Astrocyte (in vitro differentiated cells and primary cell): ENCODE data around the gene PTK6. TPM values are rescaled to one million over a fixed set of nuclear protein-coding genes. Genes with fewer than 3 reads are reported as not detected.

Experiments
- DNase-seq: peaks from one replicate; pipeline ENCODE4 v3.0.0-alpha.2; 2010; ENCODE audit warnings: low read depth
- FAIRE-seq: peaks from 2 replicates; lab custom pipeline; 2011; peaks lifted over from hg19 to GRCh38; lab: Jason Lieb, UNC
- H2AFZ ChIP-seq: 2 replicates; pipeline ENCODE4 v1.6.0; 2012; ENCODE audit warnings: low read depth, low read length, inconsistent platforms
- H3K27ac ChIP-seq: 2 replicates; pipeline ENCODE4 v1.5.1; 2011; ENCODE audit warnings: low read depth, low read length, inconsistent platforms
- H3K27me3 ChIP-seq: 2 replicates; pipeline ENCODE4 v1.6.0; 2011; ENCODE audit warnings: low read length, inconsistent platforms; ENCODE audit not compliant: insufficient read depth
- H3K36me3 ChIP-seq: 2 replicates; pipeline ENCODE4 v1.5.1; 2011; ENCODE audit warnings: low read length, inconsistent platforms; ENCODE audit not compliant: insufficient read depth
- H3K4me1 ChIP-seq: 2 replicates; pipeline ENCODE4 v1.5.1; 2011; ENCODE audit warnings: low read length, inconsistent platforms; ENCODE audit not compliant: insufficient read depth
- H3K4me2 ChIP-seq: 2 replicates; pipeline ENCODE4 v1.6.0; 2012; ENCODE audit warnings: low read length, inconsistent platforms
- H3K4me3 ChIP-seq: 2 replicates; pipeline ENCODE4 v1.5.1; 2011; ENCODE audit warnings: low read depth, mild to moderate bottlenecking, low read length, inconsistent platforms; ENCODE audit not compliant: insufficient read depth
- H3K79me2 ChIP-seq: 2 replicates; pipeline ENCODE4 v1.6.0; 2012; ENCODE audit warnings: mild to moderate bottlenecking, low read length, inconsistent platforms; ENCODE audit not compliant: insufficient read depth
- H3K9ac ChIP-seq: 2 replicates; pipeline ENCODE4 v1.6.0; 2012; ENCODE audit warnings: mild to moderate bottlenecking, low read length, inconsistent platforms
- H3K9me3 ChIP-seq: 2 replicates; pipeline ENCODE4 v1.5.1; 2012; ENCODE audit warnings: low read depth, mild to moderate bottlenecking, low read length, inconsistent platforms; ENCODE audit not compliant: insufficient read depth
- H4K20me1 ChIP-seq: 2 replicates; pipeline ENCODE4 v1.6.0; 2012; ENCODE audit warnings: low read length, inconsistent platforms; ENCODE audit not compliant: insufficient read depth
- H3K27ac Mint-ChIP-seq: one replicate; pipeline ENCODE4 v1.8.0; 2021; ENCODE audit warnings: mild to moderate bottlenecking, mixed read lengths; ENCODE audit not compliant: unreplicated experiment
- H3K27me3 Mint-ChIP-seq: one replicate; pipeline ENCODE4 v1.8.0; 2021; ENCODE audit warnings: low read depth, mixed read lengths; ENCODE audit not compliant: unreplicated experiment
- H3K36me3 Mint-ChIP-seq: one replicate; pipeline ENCODE4 v1.8.0; 2021; ENCODE audit warnings: low read depth, mixed read lengths; ENCODE audit not compliant: unreplicated experiment
- H3K4me1 Mint-ChIP-seq: one replicate; pipeline ENCODE4 v1.8.0; 2021; ENCODE audit warnings: low read depth, mixed read lengths; ENCODE audit not compliant: unreplicated experiment
- H3K4me3 Mint-ChIP-seq: one replicate; pipeline ENCODE4 v1.8.0; 2021; ENCODE audit warnings: mild to moderate bottlenecking, moderate library complexity, mixed read lengths; ENCODE audit not compliant: unreplicated experiment
- H3K9me3 Mint-ChIP-seq: one replicate; pipeline ENCODE4 v1.8.0; 2021; ENCODE audit warnings: mild to moderate bottlenecking, mixed read lengths; ENCODE audit not compliant: unreplicated experiment
- EZH2 ChIP-seq: IDR thresholded peaks from 2 replicates; pipeline ENCODE4 v1.6.1; 2012; ENCODE audit warnings: mild to moderate bottlenecking, low read length, inconsistent platforms; ENCODE audit not compliant: insufficient read depth
- total RNA-seq: library from RNA; stranded (reverse); gene quantifications from 2 replicates; pipeline ENCODE4 v1.2.1, GENCODE V29; 2021
- TF ChIP-seq, protein P1 (sequence below): IDR thresholded peaks from 2 replicates; pipeline ENCODE4 v1.5.1; 2011; ENCODE audit warnings: low read depth, mild to moderate bottlenecking, inconsistent platforms, low read length, moderate library complexity; ENCODE audit not compliant: insufficient read depth

The PTK6 gene
- total RNA-seq, 1 donor from 2014 or later, result 0.18 TPM

DNA sequence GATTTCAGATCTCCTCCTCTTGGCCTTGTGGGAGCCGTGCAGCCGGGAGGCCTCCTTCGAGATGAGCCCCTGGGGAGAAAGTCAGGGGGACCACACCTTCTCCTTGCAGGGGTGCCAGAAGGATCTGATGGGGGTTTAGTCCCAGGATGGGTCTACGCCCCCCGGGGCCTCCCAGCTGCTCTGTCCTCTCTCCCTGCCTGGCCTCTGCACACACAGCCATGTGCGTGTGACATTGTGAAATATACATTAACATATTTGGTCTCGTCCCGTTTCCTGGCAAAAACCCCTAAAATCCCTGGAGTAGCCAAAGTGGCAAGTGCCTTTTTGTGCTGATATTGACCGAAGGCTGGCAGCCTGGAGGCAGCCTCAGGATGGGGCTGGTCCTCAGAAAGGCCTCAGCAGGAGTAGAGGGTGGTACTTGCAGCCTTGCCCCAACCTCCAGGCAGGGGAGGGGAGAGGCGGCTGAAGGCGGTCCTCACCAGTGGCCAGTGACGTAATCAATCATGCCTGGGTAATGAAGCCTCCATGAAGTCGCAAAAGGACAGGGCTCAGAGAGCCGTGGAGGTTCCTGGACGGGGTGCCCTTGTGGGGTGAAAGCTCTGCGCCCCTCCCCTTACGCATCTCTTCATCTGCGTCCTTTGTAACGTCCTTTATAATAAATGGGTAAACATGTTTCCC lies 42.0 kb upstream of the PTK6 start:
- no peak overlapping the region for H3K27ac Mint-ChIP-seq
- H3K9ac ChIP-seq, result no peak overlapping the region
- H3K79me2 ChIP-seq, result no peaks in the 10 kb centered on the region
- H3K9me3 ChIP-seq, result no peaks in the 10 kb centered on the region
- H3K27me3 Mint-ChIP-seq, result peaks cover 22% of the 10 kb centered on the region
- no peak overlapping the region for H3K27ac ChIP-seq
- DNase-seq, result no peak
- H3K4me1 Mint-ChIP-seq, result peaks cover 4% of the 10 kb centered on the region
- no peak overlapping the region for H3K4me3 Mint-ChIP-seq
- peaks cover 7% of the 10 kb centered on the region for H3K27me3 ChIP-seq
- no peak overlapping the region for H2AFZ ChIP-seq
- H3K36me3 ChIP-seq, result no peaks in the 10 kb centered on the region
- no peaks in the 10 kb centered on the region for H4K20me1 ChIP-seq
- no peak for FAIRE-seq
- no peak for TF ChIP-seq EZH2
- TF ChIP-seq, protein P1, sequence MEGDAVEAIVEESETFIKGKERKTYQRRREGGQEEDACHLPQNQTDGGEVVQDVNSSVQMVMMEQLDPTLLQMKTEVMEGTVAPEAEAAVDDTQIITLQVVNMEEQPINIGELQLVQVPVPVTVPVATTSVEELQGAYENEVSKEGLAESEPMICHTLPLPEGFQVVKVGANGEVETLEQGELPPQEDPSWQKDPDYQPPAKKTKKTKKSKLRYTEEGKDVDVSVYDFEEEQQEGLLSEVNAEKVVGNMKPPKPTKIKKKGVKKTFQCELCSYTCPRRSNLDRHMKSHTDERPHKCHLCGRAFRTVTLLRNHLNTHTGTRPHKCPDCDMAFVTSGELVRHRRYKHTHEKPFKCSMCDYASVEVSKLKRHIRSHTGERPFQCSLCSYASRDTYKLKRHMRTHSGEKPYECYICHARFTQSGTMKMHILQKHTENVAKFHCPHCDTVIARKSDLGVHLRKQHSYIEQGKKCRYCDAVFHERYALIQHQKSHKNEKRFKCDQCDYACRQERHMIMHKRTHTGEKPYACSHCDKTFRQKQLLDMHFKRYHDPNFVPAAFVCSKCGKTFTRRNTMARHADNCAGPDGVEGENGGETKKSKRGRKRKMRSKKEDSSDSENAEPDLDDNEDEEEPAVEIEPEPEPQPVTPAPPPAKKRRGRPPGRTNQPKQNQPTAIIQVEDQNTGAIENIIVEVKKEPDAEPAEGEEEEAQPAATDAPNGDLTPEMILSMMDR, result no peak
- peaks cover 14% of the 10 kb centered on the region for H3K4me1 ChIP-seq
- no peak overlapping the region for H3K4me3 ChIP-seq
- no peak overlapping the region for H3K4me2 ChIP-seq
- no peaks in the 10 kb centered on the region for H3K36me3 Mint-ChIP-seq
- no peaks in the 10 kb centered on the region for H3K9me3 Mint-ChIP-seq

DNA sequence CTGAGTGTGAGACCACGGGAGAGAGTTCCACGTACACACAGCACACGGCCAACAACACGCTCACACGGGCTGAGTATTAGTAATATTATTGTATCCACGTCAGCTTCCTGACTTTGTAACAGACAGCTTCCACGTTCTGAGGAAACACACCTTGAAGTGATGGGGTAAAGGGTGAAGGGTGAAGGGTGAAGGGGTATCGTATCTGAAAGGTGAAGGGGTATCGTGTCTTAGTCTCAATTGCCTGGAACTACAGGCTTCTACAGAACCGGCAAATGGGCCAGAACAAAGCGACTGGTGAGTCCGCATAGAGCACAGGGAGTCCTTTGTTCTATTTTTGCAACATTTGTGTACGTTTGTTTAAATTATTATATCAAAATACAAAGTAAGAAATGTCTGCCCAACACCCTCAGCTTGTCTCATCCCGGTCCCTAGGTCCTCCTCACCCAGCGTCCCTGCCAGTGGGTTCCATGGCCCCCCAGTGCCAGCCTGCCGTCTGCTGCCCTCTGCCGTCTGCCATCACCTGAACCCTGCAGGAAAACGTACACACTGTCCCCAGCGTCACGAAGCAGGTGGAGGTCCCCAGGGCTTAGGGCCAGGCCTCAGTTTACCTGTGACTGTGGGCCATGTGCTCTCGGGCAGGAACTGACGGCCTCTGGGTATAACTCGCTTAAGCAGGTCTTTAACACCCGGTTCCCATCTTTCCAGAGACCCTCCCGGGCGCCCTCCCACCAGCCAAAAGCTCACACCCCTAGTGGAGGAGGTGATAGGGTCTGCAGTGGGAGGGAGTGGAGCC lies 41.2 kb upstream of the PTK6 start:
- H3K9me3 Mint-ChIP-seq, result no peaks in the 10 kb centered on the region
- TF ChIP-seq EZH2, result no peak
- TF ChIP-seq, protein P1, result no peak
- Histone ChIP-seq H3K4me1 (peaks cover 17% of the 10 kb centered on the region), H3K4me3 (no peak overlapping the region), H3K27ac (no peak overlapping the region), H4K20me1 (peaks cover 2% of the 10 kb centered on the region), H3K4me2 (no peak overlapping the region), H3K9ac (no peak overlapping the region), H2AFZ (no peak overlapping the region), H3K27me3 (peaks cover 7% of the 10 kb centered on the region), H3K36me3 (no peaks in the 10 kb centered on the region), H3K9me3 (no peaks in the 10 kb centered on the region), H3K79me2 (peaks cover 2% of the 10 kb centered on the region)
- H3K4me1 Mint-ChIP-seq, result peaks cover 4% of the 10 kb centered on the region
- H3K27ac Mint-ChIP-seq, result no peak overlapping the region
- FAIRE-seq (no peak), DNase-seq (no peak)
- H3K36me3 Mint-ChIP-seq, result no peaks in the 10 kb centered on the region
- no peak overlapping the region for H3K4me3 Mint-ChIP-seq
- H3K27me3 Mint-ChIP-seq, result peaks cover 22% of the 10 kb centered on the region
